Measurements from ENCODE around the gene IGFALS. TPM values are rescaled to one million over a fixed set of nuclear protein-coding genes. Genes with fewer than 3 reads are reported as not detected.
"Not testable (repeated sequence)": the region's sequence is repeated elsewhere in the genome, so short reads cannot be mapped to it uniquely, and the experiment has no call there.

Gene IGFALS
- total RNA-seq, 1 experiment from 2014 or later = not detected

- H3K27me3 Mint-ChIP-seq (ENCODE audit: unreplicated experiment) = no peaks in the 10 kb centered on the region
- CTCF ChIA-PET = no interaction called here
- no peak overlapping the region for H3K4me3 Mint-ChIP-seq (ENCODE audit: low read depth, unreplicated experiment)
- DNase-seq = no peak
- TF ChIP-seq CTCF (IDR thresholded peaks at IDR 0.05; ENCODE audit: unreplicated experiment) = no peak
- H3K36me3 Mint-ChIP-seq (ENCODE audit: insufficient read depth, unreplicated experiment) = peaks cover 11% of the 10 kb centered on the region
- no peak overlapping the region for H3K27ac Mint-ChIP-seq (ENCODE audit: unreplicated experiment)
- H3K9me3 Mint-ChIP-seq (ENCODE audit: low read depth, unreplicated experiment) = peaks cover 7% of the 10 kb centered on the region
- no peaks in the 10 kb centered on the region for H3K4me1 Mint-ChIP-seq (ENCODE audit: low read depth, unreplicated experiment)
- no TSS peak for BruUV-seq (replicated peaks)
- intact Hi-C loops (cut with micrococcal nuclease; ENCODE audit: unreplicated experiment) = no loop called here
These were observed 7.2 kb upstream of the IGFALS start for GRCh38 chr16:1800701-1801100.

- DNase-seq; H3K27me3 Mint-ChIP-seq (ENCODE audit: unreplicated experiment); H3K4me3 Mint-ChIP-seq (ENCODE audit: low read depth, unreplicated experiment); H3K4me1 Mint-ChIP-seq (ENCODE audit: low read depth, unreplicated experiment); H3K27ac Mint-ChIP-seq (ENCODE audit: unreplicated experiment); H3K9me3 Mint-ChIP-seq (ENCODE audit: low read depth, unreplicated experiment); BruUV-seq (replicated peaks); CTCF ChIA-PET; intact Hi-C loops (cut with micrococcal nuclease; ENCODE audit: unreplicated experiment): not testable (repeated sequence)
- peaks cover 10% of the 10 kb centered on the region for H3K36me3 Mint-ChIP-seq (ENCODE audit: insufficient read depth, unreplicated experiment)
These were observed 5.8 kb upstream of the IGFALS start for GRCh38 chr16:1799263-1799662.

GRCh38 chr16:1794908-1795666, 1.6 kb upstream of the IGFALS start:
- CTCF ChIA-PET = interaction anchor here (0.6 kb wide), 1 partner anchor 10 kb away, joined by 3 read pairs; no protein-coding TSS in a partner anchor
- TF ChIP-seq CTCF (IDR thresholded peaks at IDR 0.05; ENCODE audit: unreplicated experiment) = no peak
- Mint-ChIP-seq H3K4me1 (ENCODE audit: low read depth, unreplicated experiment) (no peaks in the 10 kb centered on the region), H3K27ac (ENCODE audit: unreplicated experiment) (no peak overlapping the region), H3K36me3 (ENCODE audit: insufficient read depth, unreplicated experiment) (peaks cover 21% of the 10 kb centered on the region), H3K27me3 (ENCODE audit: unreplicated experiment) (no peaks in the 10 kb centered on the region), H3K9me3 (ENCODE audit: low read depth, unreplicated experiment) (peaks cover 3% of the 10 kb centered on the region), H3K4me3 (ENCODE audit: low read depth, unreplicated experiment) (no peak overlapping the region)
- intact Hi-C loops (cut with micrococcal nuclease; ENCODE audit: unreplicated experiment) = no loop called here
- DNase-seq = no peak
- BruUV-seq (replicated peaks) = no TSS peak

GRCh38 chr16:1794221-1794871, 841 bp upstream of the IGFALS start:
- DNase-seq = no peak
- Mint-ChIP-seq H3K27me3 (ENCODE audit: unreplicated experiment) (no peaks in the 10 kb centered on the region), H3K4me3 (ENCODE audit: low read depth, unreplicated experiment) (no peak overlapping the region), H3K36me3 (ENCODE audit: insufficient read depth, unreplicated experiment) (peaks cover 24% of the 10 kb centered on the region), H3K9me3 (ENCODE audit: low read depth, unreplicated experiment) (peaks cover 3% of the 10 kb centered on the region), H3K27ac (ENCODE audit: unreplicated experiment) (no peak overlapping the region), H3K4me1 (ENCODE audit: low read depth, unreplicated experiment) (no peaks in the 10 kb centered on the region)
- intact Hi-C loops (cut with micrococcal nuclease; ENCODE audit: unreplicated experiment) = no loop called here
- TF ChIP-seq CTCF (IDR thresholded peaks at IDR 0.05; ENCODE audit: unreplicated experiment) = no peak
- CTCF ChIA-PET = no interaction called here
- BruUV-seq (replicated peaks) = no TSS peak

Data from Calu3 (cell line).